ENCODE measurements around the gene TMEM121.
A peak's percentile ranks its signal among the peaks of the same experiment; 100 is the strongest.
"Not testable (repeated sequence)": the region's sequence is repeated elsewhere in the genome, so short reads cannot be mapped to it uniquely, and the experiment has no call there.

Gene TMEM121

DNA sequence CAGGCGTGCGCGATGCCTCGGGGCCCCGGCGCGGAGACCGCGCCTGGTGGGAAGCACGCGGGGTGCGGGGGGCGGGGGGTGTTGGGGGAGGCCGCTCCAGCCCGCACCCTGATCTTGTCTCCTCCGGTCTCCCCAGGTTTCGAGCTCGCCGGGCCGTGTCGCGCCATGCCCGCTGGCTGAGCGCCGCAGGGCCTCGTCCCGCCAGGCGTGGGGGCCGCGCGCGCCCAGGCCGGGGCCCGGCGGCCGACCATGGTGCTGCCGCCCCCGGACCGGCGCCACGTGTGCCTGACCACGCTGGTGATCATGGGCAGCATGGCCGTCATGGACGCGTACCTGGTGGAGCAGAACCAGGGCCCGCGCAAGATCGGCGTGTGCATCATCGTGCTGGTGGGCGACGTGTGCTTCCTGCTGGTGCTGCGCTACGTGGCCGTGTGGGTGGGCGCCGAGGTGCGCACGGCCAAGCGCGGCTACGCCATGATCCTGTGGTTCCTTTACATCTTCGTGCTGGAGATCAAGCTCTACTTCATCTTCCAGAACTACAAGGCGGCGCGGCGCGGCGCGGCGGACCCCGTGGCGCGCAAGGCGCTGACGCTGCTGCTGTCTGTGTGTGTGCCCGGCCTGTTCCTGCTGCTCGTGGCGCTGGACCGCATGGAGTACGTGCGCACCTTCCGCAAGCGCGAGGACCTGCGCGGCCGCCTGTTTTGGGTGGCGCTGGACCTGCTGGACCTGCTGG lies 2.4 kb downstream of the TMEM121 start:
- peak; percentile 15 for DNase-seq

DNA sequence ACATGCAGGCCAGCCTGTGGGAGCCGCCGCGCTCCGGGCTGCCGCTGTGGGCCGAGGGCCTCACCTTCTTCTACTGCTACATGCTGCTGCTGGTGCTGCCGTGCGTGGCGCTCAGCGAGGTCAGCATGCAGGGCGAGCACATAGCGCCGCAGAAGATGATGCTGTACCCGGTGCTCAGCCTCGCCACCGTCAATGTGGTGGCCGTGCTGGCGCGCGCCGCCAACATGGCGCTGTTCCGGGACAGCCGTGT lies 2.9 kb downstream of the TMEM121 start:
- no peak for DNase-seq

DNA sequence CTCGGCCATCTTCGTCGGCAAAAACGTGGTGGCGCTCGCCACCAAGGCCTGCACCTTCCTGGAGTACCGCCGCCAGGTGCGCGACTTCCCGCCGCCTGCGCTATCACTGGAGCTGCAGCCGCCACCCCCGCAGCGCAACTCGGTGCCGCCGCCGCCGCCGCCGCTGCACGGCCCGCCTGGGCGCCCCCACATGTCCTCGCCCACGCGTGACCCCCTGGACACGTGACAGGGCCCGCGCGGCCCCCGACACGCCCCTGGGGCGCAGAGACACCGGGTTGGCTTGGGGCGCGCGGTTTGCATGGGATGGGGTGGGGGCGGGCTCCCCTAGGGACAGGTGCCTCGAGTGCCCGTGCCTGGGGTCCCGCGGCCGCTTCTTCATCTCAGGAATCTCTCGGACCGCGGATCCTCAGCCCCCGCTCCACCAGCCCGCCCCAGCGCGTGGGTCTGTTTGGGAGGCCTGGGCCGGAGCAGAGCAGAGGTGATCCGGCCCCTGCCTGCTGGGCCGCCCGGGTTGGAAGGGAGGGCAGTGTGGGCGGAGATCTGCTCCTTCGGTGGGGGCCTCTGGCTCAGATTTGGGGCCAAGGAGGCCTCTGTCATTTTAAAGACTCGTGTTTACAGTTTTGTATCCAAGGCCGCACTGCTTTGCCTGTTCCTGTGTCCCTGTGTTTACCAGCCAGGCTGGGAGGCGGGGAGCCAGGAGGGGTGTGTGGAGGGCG lies 3.3 kb downstream of the TMEM121 start:
- DNase-seq = peak; percentile 44

DNA sequence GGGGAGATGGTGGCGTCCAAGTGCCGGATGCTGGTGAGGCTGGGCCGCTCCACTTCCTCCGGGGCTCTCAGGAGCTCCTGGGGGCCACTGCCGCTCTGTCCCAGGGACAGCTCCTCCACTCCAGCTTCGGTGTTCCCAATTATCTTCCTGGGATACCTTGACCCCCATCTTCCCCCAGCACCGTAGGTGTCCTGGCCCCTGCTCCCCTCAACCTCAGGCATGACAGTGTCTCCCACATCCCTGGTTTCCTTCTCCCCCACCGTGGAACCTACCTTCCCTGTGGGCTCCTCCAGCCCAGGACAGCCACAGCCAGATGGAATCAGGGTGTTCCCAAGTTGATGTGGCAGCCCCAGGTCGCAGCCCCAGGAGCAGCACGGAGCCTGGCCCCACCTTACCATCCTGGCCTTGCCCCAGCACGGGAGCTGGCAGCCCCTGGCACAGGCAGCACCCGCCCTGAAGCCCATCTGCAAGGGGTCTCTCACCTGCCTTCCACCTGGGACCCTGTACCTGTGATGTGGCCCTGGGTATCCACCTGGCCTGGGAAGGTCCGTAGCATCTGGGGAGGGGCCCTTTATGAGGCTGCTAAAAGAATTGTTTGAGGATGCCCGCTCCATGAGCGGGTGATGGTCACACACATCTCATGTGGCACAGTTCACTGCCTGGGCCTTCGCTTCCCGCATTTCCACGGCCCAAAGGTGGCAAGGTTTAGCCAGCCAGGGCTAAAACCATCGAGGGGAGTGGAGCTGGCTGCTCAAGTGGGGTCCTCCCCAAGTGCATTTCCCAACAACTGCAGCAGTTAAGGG lies 4.1 kb downstream of the TMEM121 start:
- no peak for DNase-seq

DNA sequence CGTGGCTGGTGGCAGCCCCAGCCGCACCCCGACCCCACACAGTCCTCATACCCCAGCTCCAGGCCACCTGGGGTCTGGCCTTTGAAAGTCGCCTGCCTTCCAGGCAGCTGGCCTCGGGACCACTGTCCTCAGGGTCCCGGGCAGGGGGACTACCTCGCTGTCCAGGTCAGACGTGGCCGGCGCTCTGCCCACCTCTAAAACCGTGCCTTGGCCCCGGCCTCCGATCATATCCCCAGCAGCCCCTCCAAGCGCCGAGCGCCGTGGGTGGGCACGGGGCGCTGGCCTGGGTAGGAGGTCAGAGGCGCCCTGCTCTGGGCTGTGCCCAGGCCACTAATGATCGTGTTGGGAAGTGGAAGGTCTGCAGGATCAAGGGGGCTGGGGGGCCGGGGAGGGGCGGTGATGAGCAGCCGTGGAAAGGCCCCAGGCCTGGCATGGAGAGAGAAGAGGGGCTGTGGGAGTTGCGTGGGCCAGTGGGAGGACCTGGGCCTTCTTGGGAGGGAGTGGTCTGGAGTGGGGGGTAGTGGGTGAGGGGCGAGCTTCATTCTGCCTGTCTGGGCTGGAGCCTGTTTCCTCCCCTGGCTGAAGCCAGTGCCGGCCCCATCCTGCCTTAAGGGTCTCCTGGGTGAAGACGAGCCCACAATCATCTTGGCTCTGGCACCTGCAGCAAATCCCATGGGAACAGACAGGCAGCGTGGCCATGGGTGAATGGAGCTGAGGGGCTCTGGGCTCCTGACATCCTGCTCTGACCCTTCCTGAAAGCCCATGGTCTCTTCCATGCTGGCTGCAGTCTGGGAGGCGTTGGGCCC lies 4.9 kb downstream of the TMEM121 start:
- no peak for DNase-seq

DNA sequence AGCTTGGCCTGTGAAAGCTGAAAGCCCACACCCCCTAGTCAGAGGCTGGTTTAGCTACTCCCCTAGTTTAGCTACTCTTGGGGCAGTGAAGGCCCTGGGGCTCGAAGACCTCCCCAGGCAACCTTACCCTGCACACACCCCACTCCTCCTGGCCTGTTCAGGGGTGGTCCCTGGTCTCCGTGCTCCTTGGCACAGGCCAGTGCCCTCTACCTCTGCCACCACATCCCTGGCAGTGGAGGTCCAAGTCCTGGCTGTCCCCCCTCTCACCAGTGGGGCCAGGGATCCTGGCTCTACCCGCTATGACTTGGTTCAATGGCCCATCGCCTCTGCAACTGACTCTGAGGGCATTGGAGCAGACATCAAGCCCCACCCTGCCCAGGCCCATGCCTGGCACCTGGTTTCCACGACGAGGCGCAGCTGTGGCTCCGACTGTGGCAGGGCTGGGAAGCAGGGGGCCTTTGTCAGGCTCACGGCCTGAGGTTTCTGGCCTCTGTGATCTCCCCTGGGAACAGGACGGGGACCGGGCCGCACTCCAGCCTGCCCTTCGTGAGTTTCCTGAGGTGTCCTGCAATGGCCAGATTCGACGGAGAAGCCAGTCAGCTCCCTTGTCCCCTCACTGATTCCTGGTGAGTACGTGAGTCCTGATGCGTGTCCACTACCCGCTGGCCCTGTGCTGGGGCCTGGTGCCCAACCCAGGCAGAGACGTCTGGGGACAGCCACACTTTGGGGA lies 5.7 kb downstream of the TMEM121 start:
- DNase-seq = no peak

DNA sequence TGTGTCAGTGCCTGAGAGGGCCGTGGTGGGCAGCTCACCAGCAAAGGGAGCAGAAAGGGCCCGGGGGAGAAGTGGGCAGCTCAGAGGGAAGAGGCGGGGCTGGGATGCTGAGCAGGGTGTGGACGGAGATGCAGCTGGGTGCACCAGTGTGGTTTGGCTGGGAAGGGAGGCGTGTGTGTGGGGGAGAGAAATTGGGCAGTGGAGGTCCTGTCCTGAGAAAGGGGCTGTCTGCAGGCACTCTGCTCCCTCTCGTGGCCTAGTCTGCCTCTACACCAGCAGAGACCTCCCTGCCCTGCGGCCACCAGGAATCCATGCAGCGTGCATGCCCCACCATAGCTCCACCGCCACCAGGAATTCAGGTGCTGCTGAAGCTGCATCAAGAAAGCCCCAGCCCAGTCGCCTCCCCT lies 6.4 kb downstream of the TMEM121 start:
- DNase-seq = no peak

DNA sequence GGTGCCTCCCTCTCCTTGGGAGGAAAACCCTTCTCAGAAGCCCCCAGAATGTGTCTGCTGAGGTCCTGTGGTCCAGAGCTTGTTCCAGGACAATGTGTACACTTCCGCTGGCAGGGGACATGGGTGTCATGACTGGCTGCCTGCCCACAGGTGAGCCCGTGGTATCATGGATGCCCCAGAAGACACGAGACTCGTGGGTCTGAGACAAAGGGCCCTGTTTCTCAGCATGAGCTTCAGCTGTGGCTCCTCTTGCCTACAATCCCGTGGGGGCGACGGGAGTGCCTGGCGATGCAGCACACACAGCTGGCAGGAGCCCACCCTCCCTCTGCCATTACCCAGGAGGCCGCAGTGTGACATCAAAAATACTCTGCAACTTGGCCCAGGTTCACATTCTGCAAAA lies 7.0 kb downstream of the TMEM121 start:
- DNase-seq = no peak

DNA sequence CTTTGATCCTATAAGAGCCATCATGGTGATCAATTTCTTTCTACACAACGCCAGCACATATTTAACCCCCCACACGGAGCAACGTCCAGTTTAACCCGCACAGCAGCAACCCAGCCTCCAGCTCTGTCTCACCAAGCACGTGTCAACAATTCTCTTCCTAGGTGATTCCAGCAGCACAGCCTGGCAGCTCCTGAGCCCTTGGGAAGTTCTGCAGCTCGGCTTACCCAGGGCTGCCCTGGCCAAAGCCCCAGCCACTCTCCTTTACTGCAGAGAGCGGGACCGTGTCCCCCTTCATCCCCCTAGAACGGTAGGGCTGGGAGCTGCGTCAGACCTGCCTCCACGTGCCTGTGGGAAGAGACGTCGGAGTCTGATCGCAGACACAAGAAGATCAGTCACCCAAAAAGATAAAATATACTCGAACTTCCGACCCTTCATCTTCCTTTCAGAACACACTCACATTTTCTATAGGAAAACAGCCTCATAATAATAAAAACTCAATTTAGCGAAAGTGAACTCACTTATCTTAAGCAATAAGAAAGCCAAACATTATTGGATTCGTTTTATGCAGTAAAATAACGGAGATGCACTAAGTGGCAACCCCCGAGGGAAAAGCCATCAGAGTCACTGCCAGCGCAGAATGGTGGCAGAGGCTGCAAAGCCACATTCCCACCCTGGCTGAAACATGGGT lies 7.6 kb downstream of the TMEM121 start:
- no peak for DNase-seq

DNA sequence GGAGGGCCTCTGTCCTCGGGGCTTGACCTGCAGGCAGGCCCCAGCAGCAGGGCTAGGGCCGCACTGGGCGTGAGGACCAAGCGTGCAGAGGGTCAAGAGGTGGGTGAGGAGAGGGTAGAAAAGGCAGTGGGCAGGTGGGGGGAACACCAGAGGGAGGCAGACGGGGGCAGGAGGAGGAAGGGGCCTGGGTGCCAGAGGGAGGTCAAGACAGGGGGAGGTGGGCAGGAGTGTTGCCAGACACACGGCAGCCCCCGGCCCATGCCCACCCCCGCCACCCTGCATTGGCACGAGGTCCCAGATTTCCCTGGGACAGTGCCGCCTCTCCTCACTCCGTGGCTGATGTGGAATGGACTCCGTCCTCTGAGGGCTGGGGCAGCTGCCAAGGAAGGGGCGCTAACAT lies 8.2 kb downstream of the TMEM121 start:
- DNase-seq = no peak

DNA sequence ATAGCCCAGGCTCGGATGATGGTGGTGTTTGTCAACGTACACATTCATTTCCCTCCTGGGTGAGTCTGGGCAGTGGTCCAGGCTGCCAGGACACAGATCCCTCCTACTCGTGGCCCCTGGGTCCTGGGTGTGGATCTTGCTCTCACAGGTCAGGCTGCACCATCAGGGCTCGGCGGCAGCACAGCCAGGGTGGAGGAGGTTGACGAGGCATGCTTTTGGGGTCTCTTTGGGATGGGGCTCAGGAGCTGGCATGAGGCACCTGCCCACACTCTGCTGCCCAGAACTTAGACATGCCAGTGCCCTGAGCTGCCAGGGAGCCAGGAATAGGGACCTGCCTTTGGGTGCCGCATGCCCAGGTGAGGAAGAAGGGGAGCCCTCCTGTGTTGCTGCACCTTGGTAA lies 9.7 kb downstream of the TMEM121 start:
- no peak for DNase-seq

DNA sequence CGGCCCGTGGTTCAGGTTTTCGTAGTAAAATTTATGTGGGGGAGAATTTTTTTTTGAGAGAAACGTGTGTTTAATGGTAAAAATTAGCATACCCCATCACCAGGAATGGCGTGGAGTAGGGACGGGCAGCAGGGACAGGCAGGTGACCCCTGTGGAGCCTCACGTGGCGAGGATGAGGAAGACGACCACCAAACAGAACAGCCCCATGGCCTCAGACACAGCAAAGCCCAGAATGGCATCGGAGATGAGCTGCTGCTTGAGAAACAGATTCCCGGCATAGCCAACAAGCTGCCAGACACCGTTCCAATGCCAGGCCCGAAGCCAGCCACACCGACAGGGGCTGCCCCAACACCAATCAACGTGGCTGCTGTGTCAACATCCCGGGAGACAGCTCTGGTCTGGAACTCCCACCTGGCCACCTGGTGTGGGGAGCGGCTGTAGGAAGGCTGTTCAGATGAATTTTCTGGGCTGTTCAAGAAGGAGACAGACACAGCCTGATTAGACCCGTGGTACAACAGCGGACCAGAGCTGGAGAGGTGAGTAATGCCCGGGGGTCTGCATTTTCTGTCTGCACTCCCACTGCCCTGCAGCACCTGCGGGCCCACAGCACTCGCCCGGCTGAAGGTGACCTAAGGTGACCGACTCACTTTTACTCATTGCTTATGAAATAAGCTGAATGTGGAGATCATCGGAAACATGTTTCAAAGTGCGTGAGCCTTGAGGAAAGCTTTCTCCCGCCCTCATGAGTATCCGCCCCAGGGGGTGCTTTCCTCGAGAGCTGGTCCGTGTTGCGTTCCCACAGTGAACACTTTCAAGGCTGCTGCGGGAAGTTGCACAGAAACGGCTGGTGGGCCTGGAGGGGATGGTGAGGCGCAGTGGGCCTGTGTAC lies 10.6 kb downstream of the TMEM121 start:
- DNase-seq = no peak

DNA sequence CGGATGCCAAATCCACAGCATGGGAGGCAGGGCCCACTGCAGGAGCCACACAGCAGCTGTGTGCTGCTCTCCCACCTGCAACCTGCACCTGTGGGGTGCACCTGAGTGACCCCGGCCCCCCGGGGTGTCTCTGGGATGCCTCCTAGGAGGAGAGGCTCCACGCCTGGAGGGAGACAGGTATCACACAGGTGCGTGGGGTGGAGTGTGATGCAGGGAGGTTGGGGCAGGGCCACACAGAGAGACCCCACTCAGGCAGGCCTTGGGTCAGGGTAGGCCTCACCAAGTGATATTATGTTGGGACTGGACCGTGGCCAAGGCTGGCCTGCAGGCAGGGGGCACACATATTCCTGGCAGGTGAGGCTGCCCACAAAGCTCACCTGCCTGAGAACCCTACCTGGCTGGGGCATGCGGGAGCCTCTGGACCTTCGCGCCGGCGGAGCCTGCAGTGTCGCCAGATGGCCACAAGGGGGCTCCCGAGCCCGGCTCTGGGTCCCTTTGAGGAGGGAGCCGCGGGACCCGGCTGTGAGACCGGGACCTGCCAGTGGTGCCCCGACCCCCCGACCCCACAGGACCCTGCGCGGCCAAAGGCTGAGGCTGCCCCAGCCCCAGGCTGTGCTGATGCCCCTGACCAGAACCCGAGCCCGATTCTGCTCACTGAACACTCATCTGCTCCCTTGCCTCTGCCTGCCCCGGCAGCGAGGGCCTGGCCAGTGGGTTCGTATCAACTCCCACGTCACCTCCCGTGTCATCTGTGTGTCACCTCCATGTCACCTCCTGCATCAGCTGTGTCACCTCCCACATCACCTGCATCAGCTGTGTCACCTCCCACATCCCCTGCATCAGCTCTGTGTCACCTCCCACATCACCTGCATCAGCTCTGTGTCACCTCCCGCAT lies 11.4 kb downstream of the TMEM121 start:
- peak; percentile 77 for DNase-seq

DNA sequence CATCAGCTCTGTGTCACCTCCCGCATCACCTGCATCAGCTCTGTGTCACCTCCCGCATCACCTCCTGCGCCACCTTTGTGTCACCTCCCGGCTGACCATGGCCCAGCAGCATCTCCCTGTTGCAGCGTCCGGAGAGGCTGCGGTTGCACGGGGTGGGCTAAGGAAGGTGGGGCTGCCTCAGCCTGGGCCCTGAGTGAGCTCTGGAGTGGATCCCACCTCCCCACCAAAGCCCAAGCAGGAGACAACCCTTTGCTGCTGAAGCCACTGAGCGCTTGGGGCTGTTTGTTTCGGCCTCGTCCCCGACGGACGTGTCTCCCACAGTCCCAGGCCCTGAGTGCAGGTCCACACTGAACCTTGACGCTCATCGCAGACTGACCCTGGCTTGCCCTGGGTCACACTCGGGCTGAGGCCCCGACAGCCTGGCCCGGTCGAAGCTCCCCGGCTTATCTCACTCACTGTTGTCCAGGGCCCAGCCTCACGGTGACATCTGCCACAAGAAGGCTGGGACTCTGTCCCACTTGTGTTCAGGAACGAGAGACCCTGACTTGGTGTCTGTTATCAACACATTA lies 12.2 kb downstream of the TMEM121 start:
- DNase-seq = no peak

DNA sequence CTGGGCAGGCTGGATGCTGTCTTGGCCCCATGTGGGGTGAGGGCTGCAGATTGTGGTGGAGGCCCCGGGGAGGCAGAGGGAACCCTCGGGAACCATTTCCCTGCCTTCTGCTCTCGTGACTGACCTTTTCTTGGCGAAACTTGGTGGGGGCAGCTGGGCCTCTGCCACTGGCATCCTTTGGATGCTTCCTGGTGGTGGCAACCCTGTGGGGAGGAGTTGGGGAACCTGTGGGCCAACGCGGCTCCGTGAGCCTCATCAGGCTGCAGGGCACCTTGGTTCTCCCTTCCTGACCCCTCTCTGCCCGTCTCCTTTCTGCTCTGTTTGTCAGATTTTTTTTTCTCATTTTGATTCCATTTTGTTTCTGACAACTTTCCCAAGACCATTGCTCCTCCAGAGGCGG lies 14.4 kb downstream of the TMEM121 start:
- DNase-seq = no peak

DNA sequence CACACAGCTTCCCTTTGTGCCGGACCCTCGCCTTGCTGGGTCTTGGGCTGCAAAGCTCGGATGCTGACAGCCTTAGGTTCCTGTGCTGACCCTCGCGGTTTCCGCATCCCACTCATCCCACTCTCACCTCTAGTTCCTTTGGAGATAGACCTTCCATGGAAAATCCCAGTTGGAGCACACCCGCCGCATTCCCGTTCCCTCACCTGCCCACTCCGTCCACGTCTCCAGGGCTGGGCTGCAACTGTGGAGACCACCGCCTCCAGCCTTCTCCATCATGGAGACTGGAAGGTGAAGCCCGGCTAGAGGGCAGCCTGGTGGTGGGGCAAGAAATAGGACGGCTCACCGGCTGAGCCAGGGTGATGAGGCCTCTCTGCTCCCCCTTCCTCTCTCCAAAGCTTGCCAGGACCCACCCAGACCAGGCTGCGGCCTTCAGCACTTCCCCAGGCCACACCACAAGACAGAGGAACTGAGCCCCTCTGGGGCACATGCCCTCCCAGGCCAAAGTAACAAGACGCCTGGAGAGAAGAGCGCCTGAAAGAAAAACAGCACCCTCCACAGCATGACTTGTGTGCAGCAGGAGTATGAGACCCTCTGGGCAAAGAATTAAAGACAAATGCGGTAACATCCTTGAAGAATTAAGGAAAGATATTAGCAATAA lies 15.0 kb downstream of the TMEM121 start:
- no peak for DNase-seq

DNA sequence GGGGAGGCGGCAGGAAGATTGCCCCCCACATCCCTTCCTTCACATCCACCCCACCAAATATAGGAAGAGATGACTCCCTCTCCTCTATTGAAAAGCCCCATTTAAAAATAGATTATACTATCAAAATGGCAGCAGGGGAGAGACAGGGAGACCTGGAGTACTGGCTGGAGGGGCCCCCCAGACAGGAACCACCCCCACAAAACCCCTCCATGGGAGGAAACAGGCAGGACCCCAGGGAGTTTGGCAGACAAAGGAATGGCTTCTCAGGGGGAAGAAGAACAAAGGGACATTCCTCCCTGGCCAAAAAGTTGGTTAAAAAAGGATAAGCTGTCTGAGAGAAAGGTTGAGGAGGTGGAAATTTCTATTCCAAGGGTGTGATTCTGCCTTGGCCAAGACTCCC lies 19.3 kb downstream of the TMEM121 start:
- DNase-seq = not testable (repeated sequence)

DNA sequence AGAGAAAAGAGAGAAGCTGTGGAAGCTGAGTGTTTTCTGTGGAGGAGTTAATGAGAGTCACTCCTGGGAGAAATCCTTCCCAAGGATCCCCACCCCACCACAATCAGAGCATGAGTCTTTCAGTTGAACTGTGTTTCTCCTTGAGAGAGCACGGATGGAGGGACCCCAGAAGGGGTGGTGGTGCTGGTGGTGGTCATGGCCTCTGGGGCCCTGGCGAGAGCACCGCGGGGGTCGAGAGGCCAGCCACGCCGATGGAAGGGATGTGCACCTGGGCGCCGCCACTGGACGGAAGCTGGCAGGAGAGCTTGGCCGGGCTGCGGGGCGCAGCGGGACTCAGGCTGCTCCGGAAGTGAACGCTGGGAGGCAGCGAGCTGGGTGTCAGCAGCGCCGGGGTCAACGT lies 20.0 kb downstream of the TMEM121 start:
- not testable (repeated sequence) for DNase-seq

DNA sequence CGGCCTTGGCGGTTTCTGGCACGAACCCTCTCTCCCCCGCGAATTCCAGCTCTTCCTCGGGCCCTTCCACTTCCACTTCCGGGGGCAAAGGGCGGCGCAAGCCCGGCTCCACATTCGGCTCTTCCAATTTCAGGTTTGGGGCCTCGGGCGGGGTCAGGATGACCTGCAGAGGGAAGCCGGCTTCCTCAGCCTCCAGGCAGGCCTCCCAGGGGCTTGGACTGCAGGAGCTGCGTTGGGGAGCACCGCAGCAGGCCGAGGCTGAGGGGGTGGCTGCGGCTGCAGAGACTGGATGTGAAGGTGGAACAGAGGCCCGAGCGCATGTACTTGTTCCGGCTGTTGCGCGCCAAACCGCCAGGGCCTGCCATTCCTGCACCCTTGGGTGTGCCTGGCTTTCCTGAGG lies 20.7 kb downstream of the TMEM121 start:
- DNase-seq = not testable (repeated sequence)
